D721Med (cell line): ENCODE results near the gene BRME1.

ENCODE experiments used
- DNase-seq: peaks from one replicate; pipeline ENCODE4 v3.0.0; 2011; ENCODE audit warnings: low spot score; ENCODE audit not compliant: insufficient read length
- FAIRE-seq: peaks from 2 replicates; lab custom pipeline; 2011; peaks lifted over from hg19 to GRCh38; lab: Jason Lieb, UNC
- TF ChIP-seq, protein P1 (sequence below): IDR thresholded peaks from 2 replicates; pipeline ENCODE4 v1.5.1; 2012; ENCODE audit warnings: mild to moderate bottlenecking, control low read depth; ENCODE audit not compliant: insufficient read depth; ENCODE audit errors: missing control alignments

BRME1 gene

DNA sequence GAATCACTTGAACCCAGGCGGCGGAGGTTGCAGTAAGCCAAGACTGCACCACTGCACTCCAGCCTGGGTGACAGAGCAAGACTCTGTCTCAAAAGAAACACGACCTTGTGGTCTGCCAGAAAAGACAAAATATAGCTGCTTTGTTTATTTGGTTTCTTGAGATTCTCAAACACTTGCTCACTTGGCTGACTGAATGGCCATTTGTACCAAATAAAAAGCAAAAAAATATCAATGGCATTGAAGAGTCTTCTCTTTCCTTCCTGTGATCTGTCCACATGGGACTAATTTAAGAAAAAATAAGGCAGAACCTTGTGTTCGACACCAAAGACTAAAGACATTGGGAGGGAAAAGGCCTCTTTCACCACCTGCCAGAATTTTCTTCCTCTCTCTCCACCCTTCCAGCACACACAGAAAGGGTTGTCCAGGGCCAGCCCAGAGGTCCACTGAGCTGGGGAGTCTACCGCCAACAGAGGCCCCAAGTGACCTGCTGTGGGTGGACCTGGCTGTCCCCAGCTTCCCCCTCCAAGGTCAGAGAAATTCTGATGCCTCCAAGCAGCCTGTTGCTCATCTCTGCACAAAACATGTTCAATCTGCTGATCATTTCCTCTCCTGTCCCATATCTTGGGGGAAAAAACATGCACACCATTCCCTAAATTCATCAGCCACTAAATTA, 5.9 kb downstream of the BRME1 start:
- no peak for FAIRE-seq
- no peak for DNase-seq
- TF ChIP-seq, protein P1, sequence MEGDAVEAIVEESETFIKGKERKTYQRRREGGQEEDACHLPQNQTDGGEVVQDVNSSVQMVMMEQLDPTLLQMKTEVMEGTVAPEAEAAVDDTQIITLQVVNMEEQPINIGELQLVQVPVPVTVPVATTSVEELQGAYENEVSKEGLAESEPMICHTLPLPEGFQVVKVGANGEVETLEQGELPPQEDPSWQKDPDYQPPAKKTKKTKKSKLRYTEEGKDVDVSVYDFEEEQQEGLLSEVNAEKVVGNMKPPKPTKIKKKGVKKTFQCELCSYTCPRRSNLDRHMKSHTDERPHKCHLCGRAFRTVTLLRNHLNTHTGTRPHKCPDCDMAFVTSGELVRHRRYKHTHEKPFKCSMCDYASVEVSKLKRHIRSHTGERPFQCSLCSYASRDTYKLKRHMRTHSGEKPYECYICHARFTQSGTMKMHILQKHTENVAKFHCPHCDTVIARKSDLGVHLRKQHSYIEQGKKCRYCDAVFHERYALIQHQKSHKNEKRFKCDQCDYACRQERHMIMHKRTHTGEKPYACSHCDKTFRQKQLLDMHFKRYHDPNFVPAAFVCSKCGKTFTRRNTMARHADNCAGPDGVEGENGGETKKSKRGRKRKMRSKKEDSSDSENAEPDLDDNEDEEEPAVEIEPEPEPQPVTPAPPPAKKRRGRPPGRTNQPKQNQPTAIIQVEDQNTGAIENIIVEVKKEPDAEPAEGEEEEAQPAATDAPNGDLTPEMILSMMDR = no peak

DNA sequence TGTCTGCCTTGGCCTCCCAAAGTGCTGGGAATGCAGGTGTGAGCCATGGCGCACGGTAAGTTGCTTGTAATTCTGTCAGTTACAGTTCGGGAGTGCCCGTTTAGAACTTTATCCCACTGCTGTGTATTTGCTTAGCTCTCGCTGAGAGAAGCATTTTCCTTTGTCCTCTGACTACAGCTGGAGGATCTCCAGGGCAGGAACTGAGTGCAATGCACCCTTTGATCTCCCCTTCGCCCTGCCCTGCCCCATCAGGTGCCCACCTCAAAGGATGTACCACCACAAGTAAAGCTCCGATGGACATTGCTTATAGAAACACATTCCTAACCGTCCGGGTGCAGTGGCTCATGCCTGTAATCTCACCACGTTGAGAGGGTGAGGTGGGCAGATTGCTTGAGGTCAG, 6.5 kb downstream of the BRME1 start:
- TF ChIP-seq, protein P1 = no peak
- DNase-seq (no peak), FAIRE-seq (no peak)

DNA sequence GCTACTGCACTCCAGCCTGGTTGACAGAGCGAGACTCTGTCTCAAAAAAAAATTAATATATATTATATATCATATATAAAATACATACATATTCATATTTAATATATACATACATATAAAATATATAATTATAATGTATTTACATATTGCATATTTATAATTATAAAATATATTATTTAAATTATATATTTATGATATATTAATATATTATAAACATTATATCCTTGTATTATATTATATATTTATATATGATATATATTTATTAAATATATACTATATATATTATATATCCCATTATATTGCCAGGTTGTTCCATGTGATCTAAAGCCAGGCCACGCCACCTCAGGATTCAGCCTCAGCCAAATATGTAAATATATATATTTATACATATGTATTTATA, 9.7 kb downstream of the BRME1 start:
- FAIRE-seq = no peak
- no peak for DNase-seq
- TF ChIP-seq, protein P1 = no peak

DNA sequence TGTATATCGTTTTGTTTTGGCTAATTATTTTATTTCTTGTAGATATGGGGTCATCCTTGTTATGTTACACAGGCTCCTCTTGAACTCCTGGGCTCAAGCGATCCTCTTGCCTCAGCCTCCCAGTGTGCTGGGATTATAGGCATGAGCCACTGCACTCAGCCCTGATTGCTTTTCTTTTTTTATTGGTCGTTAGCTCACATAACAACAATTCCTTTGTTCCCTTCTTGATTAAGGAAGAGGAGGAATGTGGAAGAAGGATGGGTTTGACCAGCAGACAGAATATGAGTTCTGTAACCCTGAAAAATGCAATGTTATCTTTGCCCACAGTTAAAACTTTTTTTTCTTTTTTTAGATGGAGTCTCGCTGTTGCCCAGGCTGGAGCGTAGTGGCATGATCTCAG, 11.4 kb downstream of the BRME1 start:
- DNase-seq = no peak
- no peak for FAIRE-seq
- TF ChIP-seq, protein P1 = no peak

DNA sequence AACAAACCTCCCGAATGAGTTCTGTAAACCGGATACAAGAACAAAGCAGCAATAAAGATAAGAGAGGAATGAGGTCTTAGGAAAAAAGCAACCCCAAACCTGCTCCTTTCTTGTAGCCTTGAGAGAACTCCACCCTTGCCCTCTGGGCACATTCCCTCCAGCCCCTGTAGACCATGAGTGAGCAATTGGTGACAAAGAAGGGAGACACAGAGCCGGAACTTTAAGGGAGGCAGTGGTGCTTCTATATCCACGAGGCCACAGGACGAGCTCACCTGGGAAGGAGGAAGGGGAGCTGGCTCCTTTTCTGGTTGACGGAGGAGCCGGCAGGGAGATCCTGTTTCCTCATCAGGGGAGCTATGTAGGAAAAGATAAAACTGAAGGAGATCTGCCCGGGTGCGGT, 13.0 kb downstream of the BRME1 start:
- TF ChIP-seq, protein P1 = no peak
- FAIRE-seq = no peak
- no peak for DNase-seq

DNA sequence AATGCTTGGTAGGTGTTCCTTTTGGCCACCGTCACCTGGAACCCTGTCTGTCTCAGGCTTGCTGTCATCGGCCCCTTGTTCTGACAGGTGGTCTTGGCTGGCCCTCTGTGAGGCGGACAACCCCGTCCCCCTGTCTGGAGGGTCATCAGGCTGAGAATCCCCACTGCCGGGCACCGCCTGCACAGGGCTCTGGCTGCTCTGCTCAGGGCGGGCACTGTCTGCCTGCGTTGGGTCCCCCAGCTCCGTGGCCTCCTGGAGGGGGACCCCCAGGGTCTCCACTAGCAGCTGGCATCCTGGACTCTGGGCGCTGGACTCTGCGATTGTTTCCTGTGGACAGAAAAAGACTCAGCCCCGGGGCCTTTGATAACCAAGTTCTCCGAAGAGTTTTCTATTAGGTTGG, 15.8 kb downstream of the BRME1 start:
- FAIRE-seq (no peak), DNase-seq (no peak)
- TF ChIP-seq, protein P1 = no peak

DNA sequence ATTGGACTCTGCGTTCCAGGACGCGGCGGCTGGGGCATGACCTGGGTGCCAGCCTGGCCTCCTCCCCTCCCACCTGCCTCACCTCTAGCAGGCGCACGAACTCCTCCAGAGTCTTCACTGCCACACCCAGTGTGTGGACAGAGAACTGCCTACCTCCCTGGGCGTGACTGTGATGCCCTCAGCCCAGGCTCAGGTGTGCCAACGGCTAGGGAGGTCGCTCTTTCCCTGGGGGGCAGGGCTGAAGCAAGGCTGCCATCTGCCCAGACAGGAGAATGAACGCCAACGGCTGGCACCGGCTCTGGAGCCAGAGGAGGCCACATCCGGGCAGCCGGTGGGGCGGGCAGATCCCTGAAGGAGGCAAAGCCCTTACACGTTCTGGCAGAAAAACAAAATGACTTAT, 17.6 kb downstream of the BRME1 start:
- TF ChIP-seq, protein P1 = no peak
- no peak for FAIRE-seq
- no peak for DNase-seq
